ENCODE data around the gene TARS3.
"Not testable (repeated sequence)": the region's sequence is repeated elsewhere in the genome, so short reads cannot be mapped to it uniquely, and the experiment has no call there.

The TARS3 gene

GRCh38 chr15:101697488-101697887 is 26.8 kb downstream of the TARS3 start:
- no peak for DNase-seq

DNA sequence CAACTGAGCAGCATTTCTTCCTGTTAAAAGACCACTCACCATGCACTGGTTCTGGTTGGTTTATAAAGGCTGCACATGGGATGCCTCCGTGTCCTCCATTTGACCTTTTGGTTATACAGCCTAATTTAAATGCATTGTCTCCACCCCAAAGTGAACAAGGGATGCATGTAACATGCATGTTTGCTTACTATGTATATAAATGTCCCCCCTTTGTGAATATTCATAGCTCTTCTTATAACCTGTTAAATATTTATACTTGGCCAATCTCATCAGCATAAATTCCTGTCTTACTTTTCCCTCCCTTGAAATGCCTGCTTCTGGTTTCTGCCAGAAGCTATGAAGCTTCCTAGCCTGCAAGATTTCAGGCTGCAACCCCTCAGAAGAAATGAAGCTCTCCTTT is 27.4 kb downstream of the TARS3 start:
- DNase-seq = no peak

DNA sequence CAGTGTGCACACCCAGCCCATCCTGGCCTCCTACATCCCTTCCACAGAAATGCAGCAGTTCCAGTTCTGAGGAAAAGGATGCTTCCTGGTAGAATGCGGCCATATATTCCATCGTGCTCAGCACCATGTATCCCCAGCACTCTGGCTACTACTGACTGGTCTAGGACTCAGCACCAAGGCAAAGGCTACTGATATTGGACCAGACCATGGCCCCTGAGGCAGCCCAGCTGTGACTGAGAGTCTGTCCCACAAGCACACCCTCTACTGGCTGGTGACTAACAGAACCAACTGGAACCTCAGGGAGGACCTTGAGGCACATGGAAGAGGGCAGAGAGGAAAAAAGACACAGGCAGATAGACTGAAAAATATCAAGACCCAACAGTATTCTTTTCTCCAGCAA is 30.0 kb downstream of the TARS3 start:
- no peak for DNase-seq

DNA sequence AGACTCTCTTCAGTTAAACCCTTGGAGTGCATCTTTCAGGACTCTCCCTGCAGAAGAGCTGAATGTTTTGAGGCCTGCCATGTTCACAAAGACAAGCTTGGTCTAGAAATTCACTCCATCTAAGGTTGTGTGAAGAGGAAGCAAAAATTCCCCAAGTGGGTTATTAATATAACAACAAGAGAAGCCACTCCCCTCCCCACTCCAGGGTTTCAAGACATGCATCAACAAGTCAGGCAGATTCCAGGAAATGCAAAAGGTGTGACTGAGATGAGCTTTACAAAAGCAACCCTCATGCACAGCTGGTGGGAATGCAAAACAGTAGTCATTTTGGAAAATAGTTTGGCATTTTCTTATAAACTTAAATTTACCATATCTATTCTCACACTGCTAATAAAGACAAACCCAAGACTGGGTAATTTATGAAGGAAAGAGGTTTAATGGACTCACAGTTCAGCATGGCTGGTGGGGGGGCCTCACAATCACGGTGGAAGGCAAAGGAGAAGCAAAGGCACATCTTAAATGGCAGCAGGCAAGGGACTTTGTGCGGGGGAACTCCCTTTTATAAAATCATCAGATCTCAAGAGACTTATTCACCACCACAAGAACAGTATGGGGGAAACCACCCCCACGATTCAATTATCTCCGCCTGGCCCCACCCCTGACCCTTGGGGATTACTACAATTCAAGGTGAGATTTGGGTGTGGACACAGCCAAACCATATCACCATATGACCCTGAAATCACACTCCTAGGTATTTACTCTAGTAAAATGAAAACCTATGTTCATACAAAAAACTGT is 31.3 kb downstream of the TARS3 start:
- no peak for DNase-seq

GRCh38 chr15:101689901-101690300 is 34.4 kb downstream of the TARS3 start:
- no peak for DNase-seq

- DNase-seq = no peak
Measured at GRCh38 chr15:101686718-101687117, 37.6 kb downstream of the TARS3 start.

DNA sequence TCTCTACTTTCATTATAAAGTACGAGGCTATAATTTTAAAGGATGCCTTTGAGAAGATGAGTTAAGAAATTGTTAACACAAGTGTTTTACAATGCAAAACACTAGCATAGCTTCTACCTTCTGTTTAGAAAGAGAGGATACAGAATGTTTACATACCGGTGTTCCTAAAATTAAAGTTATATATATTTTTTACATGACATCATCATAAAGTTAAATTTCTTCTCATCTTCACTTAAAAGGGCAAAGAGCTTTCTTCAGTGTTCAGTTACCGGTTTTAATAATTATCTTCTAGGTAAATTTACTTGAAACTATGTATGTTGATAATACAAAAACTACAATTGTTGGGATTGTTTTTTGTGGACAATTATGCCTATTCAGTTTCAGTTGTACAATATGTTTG is 39.4 kb downstream of the TARS3 start:
- no peak for DNase-seq

- DNase-seq = peak; percentile 95
Measured at GRCh38 chr15:101684384-101684783, 39.9 kb downstream of the TARS3 start.

DNA sequence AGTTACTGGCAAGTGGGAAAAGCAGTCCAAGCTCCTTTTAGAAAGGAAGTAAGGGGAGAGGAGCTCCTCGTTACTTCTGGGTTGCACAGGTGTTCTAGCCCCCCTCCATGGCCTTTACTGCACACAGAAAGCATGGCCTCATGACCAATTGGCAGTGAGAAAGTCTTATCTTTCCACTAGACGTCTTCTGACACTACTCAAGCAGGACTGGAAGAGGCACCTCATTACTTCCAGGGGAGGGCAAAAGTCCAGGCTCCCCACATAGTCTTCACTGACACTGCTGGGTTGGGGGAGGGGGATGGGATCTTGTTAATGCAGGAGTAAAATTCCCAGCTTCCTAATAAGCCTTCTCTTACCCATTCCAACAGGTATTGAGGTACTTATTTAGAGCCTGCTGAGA is 44.5 kb downstream of the TARS3 start:
- no peak for DNase-seq

DNA sequence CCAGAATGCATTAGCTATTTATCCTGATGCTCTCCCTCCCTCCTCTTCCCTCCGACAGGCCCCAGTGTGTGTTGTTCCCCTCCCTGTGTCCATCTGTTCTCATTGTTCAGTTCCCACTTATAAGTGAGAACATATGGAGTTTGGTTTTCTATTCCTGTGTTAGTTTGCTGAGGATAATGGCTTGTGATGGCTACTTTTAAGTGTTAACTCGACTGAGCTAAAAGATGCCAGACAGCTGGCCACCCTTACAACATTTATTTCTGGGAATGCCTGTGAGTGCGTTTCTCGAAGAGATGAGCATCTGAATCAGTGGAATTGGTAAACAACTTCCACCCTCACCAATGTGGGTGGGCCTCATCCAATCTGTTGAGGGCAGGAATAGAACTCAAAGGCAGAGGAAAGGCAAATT is 47.3 kb downstream of the TARS3 start:
- DNase-seq = no peak

GRCh38 chr15:101675796-101676582 is 48.3 kb downstream of the TARS3 start:
- no peak for DNase-seq

DNA sequence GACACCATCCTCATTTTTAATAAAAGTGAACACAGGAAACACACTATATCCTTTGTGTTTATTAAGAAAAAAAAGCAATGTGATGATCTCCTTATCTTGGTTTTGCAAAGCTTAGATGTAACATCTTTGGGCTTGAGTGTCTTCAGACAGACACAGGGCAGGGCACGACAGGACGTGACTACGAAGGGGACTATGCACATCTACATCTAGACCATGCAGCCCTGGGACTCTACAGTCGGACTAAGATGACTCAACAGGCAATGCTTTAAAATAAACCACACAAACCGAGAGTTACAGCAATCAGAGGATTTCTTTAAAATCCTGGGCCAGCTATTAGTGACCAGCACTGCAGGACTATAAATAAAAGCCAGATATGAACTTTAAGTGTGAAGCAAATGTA is 49.3 kb downstream of the TARS3 start:
- DNase-seq = peak; percentile 63

- DNase-seq = no peak
Measured at GRCh38 chr15:101672298-101672697, 52.0 kb downstream of the TARS3 start.

DNA sequence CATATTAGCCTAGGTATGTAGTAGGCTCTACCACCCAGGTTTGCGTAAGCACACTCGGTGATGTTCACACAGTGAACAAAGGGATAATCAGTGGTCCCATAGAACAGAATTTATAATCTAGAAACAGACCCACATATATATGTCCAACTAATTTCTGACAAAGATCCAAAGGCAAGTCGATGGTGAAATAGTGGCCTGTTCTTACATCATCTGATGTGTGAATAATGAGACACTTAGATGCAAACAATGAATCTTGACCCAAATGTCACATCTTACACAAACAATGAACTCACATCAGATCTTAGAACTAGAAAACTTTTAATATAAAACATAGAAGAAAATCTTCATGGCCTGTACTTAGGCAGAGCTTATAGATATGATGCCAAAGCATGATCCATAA is 54.5 kb downstream of the TARS3 start:
- no peak for DNase-seq

DNA sequence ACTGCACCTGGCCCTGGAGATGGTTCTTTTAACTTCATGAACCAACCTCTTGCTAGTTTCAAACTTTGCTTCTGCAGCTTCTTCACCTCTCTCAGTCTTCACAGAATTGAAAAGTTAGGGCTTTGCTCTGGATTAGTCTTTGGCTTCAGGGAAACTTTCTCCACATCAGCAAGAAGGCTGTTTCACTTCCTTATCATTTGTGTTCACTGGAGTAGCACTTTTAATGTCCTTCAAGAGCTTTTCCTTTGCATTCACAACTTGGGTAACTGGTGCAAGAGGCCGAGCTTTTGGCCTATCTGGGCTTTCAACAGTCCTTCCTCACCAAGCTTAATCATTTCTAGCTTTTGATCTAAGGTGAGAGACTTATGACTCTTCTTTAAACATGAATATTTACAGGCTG is 56.4 kb downstream of the TARS3 start:
- no peak for DNase-seq

GRCh38 chr15:101664303-101664913 is 59.9 kb downstream of the TARS3 start:
- no peak for DNase-seq

DNA sequence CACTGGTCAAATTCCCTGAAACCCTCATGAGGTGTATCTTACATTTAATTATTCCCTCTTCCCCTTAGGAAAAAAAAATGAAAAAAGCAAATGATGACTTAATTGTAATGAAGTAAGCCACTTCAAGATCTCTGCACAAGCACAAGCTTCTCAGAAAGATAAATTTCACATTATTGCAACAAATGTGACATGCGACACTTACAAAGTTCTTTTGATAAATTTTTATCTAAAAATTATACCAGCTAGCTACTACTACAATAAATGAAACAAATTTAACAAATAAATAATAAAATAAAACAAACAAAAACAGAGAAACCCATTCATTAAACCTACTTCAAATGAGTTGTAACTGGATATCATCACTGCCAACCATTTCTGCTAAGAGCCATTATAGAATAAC is 62.1 kb downstream of the TARS3 start:
- no peak for DNase-seq

- DNase-seq = no peak
Measured at GRCh38 chr15:101660005-101660404, 64.3 kb downstream of the TARS3 start.

GRCh38 chr15:101657968-101658784 is 66.1 kb downstream of the TARS3 start:
- DNase-seq = no peak

DNA sequence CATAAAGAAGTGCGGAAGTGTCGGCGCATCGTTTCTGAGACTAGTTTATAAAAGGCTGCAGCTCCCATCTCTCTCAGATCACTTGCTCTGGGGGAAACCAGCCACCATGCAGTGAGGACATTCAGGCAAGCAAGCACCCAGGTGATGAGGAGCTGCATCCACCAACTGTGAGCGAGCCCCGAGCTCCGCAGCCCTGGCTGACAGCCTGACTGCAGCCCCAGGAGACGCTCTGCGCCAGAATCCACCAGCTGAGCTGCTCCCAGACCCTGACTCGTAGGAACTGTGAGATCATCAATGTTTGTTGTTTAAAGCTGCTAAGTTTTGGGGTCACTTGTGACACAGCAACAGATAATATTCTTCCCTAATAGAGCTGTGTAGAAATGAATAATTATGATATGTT is 67.1 kb downstream of the TARS3 start:
- no peak for DNase-seq

GRCh38 chr15:101654624-101655337 is 69.5 kb downstream of the TARS3 start:
- not testable (repeated sequence) for DNase-seq

- DNase-seq = no peak
Measured at GRCh38 chr15:101654171-101654570, 70.1 kb downstream of the TARS3 start.
